Measurements from ENCODE around the gene CAMSAP2. TPM values are rescaled to one million over a fixed set of nuclear protein-coding genes. Genes with fewer than 3 reads are reported as not detected.
A peak's percentile ranks its signal among the peaks of the same experiment; 100 is the strongest.

CAMSAP2 gene
- total and polyA plus RNA-seq, 2 donors (not counting 3 experiments of a cell fraction or from before 2014, with no cell fraction given), result 6.7 to 45.5 TPM

DNA sequence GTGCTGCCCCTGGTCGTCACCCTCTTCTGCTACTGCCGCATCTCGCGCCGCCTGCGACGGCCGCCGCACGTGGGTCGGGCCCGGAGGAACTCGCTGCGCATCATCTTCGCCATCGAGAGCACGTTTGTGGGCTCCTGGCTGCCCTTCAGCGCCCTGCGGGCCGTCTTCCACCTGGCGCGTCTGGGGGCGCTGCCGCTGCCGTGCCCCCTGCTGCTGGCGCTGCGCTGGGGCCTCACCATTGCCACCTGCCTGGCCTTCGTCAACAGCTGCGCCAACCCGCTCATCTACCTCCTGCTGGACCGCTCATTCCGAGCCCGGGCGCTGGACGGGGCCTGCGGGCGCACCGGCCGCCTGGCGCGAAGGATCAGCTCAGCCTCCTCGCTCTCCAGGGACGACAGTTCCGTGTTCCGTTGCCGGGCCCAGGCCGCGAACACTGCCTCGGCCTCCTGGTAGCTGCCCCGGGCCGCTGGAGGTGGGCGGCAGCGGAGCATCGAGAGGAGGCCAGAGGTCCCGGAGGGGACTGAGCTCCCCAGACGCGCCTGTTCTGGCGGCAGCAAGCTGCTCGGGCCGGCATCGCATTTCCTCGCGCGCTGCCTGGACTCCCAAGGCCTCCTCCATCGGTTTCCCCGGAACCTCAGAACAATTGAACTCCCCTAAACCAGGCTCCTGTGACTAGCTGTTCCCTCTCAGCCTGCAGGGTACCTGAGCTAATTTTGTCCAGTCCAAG, 135.1 kb downstream of the CAMSAP2 start:
- Histone ChIP-seq H3K4me1 (ENCODE audit: control insufficient read depth, extremely low read depth, insufficient read depth, low read length) (peaks cover 10% of the 10 kb centered on the region), H3K9ac (replicated peaks; ENCODE audit: extremely low read depth, insufficient read depth, low read length) (no peak overlapping the region), H2AFZ (ENCODE audit: low read depth, low read length) (peak overlapping the region; percentile 52), H3K9me1 (replicated peaks; ENCODE audit: control insufficient read depth, extremely low read depth, insufficient read depth, low read length) (no peaks in the 10 kb centered on the region), H3K36me3 (ENCODE audit: control insufficient read depth in 2 of 2, extremely low read depth in 1 of 2, insufficient read depth in 2 of 2, low read length in 2 of 2) (no peaks in the 10 kb centered on the region), H3K27me3 (ENCODE audit: control insufficient read depth in 2 of 2, insufficient read depth in 2 of 2, low read length in 2 of 2) (peaks cover 54 to 64% of the 10 kb centered on the region in 2 experiments), H3K9me3 (replicated peaks; ENCODE audit: control insufficient read depth, insufficient read depth, low read length) (no peaks in the 10 kb centered on the region), H3K4me3 (replicated peaks in 1 of 3; ENCODE audit: insufficient read depth in 1 of 3, low read depth in 1 of 3, low read length in 3 of 3) (peak overlapping the region in 1 of 3 experiments; percentile 11), H3K79me2 (ENCODE audit: control insufficient read depth, insufficient read depth, low read length) (no peaks in the 10 kb centered on the region), H4K20me1 (replicated peaks; ENCODE audit: control insufficient read depth, extremely low read depth, insufficient read depth, low read length) (no peaks in the 10 kb centered on the region), H3K4me2 (ENCODE audit: insufficient read depth, low read length) (peak overlapping the region; percentile 51), H3K27ac (ENCODE audit: insufficient read depth, low read depth, low read length) (no peak overlapping the region)
- intact Hi-C loops (cut with micrococcal nuclease), result no loop called here
- DNase-seq (ENCODE audit: low read depth, low spot score), result no peak
- TF ChIP-seq, protein P1, sequence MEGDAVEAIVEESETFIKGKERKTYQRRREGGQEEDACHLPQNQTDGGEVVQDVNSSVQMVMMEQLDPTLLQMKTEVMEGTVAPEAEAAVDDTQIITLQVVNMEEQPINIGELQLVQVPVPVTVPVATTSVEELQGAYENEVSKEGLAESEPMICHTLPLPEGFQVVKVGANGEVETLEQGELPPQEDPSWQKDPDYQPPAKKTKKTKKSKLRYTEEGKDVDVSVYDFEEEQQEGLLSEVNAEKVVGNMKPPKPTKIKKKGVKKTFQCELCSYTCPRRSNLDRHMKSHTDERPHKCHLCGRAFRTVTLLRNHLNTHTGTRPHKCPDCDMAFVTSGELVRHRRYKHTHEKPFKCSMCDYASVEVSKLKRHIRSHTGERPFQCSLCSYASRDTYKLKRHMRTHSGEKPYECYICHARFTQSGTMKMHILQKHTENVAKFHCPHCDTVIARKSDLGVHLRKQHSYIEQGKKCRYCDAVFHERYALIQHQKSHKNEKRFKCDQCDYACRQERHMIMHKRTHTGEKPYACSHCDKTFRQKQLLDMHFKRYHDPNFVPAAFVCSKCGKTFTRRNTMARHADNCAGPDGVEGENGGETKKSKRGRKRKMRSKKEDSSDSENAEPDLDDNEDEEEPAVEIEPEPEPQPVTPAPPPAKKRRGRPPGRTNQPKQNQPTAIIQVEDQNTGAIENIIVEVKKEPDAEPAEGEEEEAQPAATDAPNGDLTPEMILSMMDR (IDR thresholded peaks at IDR 0.05; ENCODE audit: extremely low read depth in 1 of 2, insufficient read depth in 1 of 2, low read depth in 1 of 2, low read length in 2 of 2), result no peak
- TF ChIP-seq EZH2 (IDR thresholded peaks at IDR 0.05; ENCODE audit: borderline replicate concordance, low read depth, low read length, severe bottlenecking), result peak; percentile 98
- POLR2A ChIA-PET, result no interaction called here
- no TSS peak for BruUV-seq (replicated peaks)
- dilution Hi-C loops (cut with MboI; ENCODE audit: extremely low pct_ligation_motif_present, low sequenced_read_pairs), result no loop called here
- CTCF ChIA-PET, result interaction anchor here (0.6 to 1.1 kb wide), 4 partner anchors 14 to 252 kb away, joined by 3 to 4 read pairs (median 4); no protein-coding TSS in a partner anchor
- FAIRE-seq, result no peak

DNA sequence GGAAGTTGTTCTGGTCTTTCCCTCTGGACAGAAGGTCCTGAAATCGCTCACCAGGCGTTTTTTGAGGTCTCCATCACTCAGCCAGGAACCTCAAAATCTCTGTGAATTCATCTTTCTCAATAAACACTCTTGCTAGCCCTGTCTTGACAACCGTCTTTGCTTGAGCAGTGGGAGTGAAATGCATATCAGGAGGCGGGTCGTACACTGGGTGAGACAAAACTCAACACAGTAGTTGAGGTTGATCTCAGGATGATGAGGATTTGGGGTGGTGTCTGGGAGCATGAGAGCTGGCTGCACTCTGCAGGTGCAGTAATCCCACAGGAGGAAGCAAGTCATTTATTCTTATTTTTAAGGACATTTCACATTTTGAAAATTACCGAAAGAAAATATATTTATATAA, 136.0 kb downstream of the CAMSAP2 start:
- no peak for FAIRE-seq
- dilution Hi-C loops (cut with MboI; ENCODE audit: extremely low pct_ligation_motif_present, low sequenced_read_pairs), result no loop called here
- BruUV-seq (replicated peaks), result no TSS peak

More for the DNA sequence above, 136.0 kb downstream of the CAMSAP2 start:
- no peaks in the 10 kb centered on the region for H3K9me1 ChIP-seq (replicated peaks; ENCODE audit: control insufficient read depth, extremely low read depth, insufficient read depth, low read length)
- H4K20me1 ChIP-seq (replicated peaks; ENCODE audit: control insufficient read depth, extremely low read depth, insufficient read depth, low read length), result no peaks in the 10 kb centered on the region
- TF ChIP-seq MYC (IDR thresholded peaks at IDR 0.05; ENCODE audit: low read depth, low read length) (no peak), GATA2 (IDR thresholded peaks at IDR 0.05; ENCODE audit: insufficient read depth, insufficient read length, low read depth, low read length) (no peak), JUN (IDR thresholded peaks at IDR 0.05; ENCODE audit: borderline replicate concordance, insufficient read depth, insufficient read length, low read depth) (no peak), EZH2 (IDR thresholded peaks at IDR 0.05; ENCODE audit: borderline replicate concordance, low read depth, low read length, severe bottlenecking) (no peak), POLR2A (IDR thresholded peaks at IDR 0.05; ENCODE audit: low read depth, low read length) (no peak), POLR2AphosphoS5 (IDR thresholded peaks at IDR 0.05; ENCODE audit: insufficient read depth, low read depth, low read length) (no peak), FOS (IDR thresholded peaks at IDR 0.05; ENCODE audit: borderline replicate concordance, insufficient read depth, low read length) (no peak)
- TF ChIP-seq, protein P1 (IDR thresholded peaks at IDR 0.05; ENCODE audit: extremely low read depth in 1 of 2, insufficient read depth in 1 of 2, low read depth in 1 of 2, low read length in 2 of 2), result no peak
- TF ChIP-seq, protein P2, sequence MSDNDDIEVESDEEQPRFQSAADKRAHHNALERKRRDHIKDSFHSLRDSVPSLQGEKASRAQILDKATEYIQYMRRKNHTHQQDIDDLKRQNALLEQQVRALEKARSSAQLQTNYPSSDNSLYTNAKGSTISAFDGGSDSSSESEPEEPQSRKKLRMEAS (IDR thresholded peaks at IDR 0.05; ENCODE audit: insufficient read depth, insufficient read length), result no peak
- H3K9me3 ChIP-seq (replicated peaks; ENCODE audit: control insufficient read depth, insufficient read depth, low read length), result no peaks in the 10 kb centered on the region
- ChIA-PET POLR2A (interaction anchor here (0.5 kb wide), 1 partner anchor 67 kb away, joined by 3 read pairs; no protein-coding TSS in a partner anchor), CTCF (interaction anchor here (0.6 to 0.9 kb wide), 2 partner anchors 14 to 252 kb away, joined by 4 read pairs; no protein-coding TSS in a partner anchor)
- H3K4me3 ChIP-seq (replicated peaks in 1 of 3; ENCODE audit: insufficient read depth in 1 of 3, low read depth in 1 of 3, low read length in 3 of 3), result no peak overlapping the region
- H3K79me2 ChIP-seq (ENCODE audit: control insufficient read depth, insufficient read depth, low read length), result no peaks in the 10 kb centered on the region
- peaks cover 10% of the 10 kb centered on the region for H3K4me1 ChIP-seq (ENCODE audit: control insufficient read depth, extremely low read depth, insufficient read depth, low read length)
- DNase-seq (ENCODE audit: low read depth, low spot score), result no peak
- intact Hi-C loops (cut with micrococcal nuclease), result no loop called here
- H3K27ac ChIP-seq (ENCODE audit: insufficient read depth, low read depth, low read length), result no peak overlapping the region
- no peak overlapping the region for H3K4me2 ChIP-seq (ENCODE audit: insufficient read depth, low read length)
- no peak overlapping the region for H2AFZ ChIP-seq (ENCODE audit: low read depth, low read length)
- no peaks in the 10 kb centered on the region for H3K36me3 ChIP-seq (ENCODE audit: control insufficient read depth in 2 of 2, extremely low read depth in 1 of 2, insufficient read depth in 2 of 2, low read length in 2 of 2)
- H3K9ac ChIP-seq (replicated peaks; ENCODE audit: extremely low read depth, insufficient read depth, low read length), result no peak overlapping the region
- H3K27me3 ChIP-seq (ENCODE audit: control insufficient read depth in 2 of 2, insufficient read depth in 2 of 2, low read length in 2 of 2), result peaks cover 54 to 60% of the 10 kb centered on the region in 2 experiments

All from endothelial cell of umbilical vein (primary cell).